ENCODE measurements around the gene NFYC. TPM values are rescaled to one million over a fixed set of nuclear protein-coding genes. Genes with fewer than 3 reads are reported as not detected.

Gene NFYC
- total RNA-seq, 4 donors from 2014 or later: 30.3 to 36.3 (median 33.3) TPM

- H3K27ac ChIP-seq: no peak overlapping the region
- no peak overlapping the region for H3K4me3 ChIP-seq
- H3K4me1 ChIP-seq: peaks cover 0 to 3% (median 0%) of the 10 kb centered on the region in 4 donors
- TF ChIP-seq, protein P1, sequence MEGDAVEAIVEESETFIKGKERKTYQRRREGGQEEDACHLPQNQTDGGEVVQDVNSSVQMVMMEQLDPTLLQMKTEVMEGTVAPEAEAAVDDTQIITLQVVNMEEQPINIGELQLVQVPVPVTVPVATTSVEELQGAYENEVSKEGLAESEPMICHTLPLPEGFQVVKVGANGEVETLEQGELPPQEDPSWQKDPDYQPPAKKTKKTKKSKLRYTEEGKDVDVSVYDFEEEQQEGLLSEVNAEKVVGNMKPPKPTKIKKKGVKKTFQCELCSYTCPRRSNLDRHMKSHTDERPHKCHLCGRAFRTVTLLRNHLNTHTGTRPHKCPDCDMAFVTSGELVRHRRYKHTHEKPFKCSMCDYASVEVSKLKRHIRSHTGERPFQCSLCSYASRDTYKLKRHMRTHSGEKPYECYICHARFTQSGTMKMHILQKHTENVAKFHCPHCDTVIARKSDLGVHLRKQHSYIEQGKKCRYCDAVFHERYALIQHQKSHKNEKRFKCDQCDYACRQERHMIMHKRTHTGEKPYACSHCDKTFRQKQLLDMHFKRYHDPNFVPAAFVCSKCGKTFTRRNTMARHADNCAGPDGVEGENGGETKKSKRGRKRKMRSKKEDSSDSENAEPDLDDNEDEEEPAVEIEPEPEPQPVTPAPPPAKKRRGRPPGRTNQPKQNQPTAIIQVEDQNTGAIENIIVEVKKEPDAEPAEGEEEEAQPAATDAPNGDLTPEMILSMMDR (IDR thresholded peaks at IDR 0.05): no peak
- no peak for TF ChIP-seq POLR2A (IDR thresholded peaks at IDR 0.05)
- no peak for TF ChIP-seq EP300 (IDR thresholded peaks at IDR 0.05)
- 77% methylated on average over 4 of the region's 4 CpGs for WGBS, 2 donors
- no peaks in the 10 kb centered on the region for H3K9me3 ChIP-seq
- H3K36me3 ChIP-seq: peaks cover 0 to 85% (median 19%) of the 10 kb centered on the region in 3 donors
- DNase-seq (ENCODE audit: low spot score in 2 of 2): peak in 1 of 2 donors; percentile 5
- H3K27me3 ChIP-seq: no peaks in the 10 kb centered on the region
Measured at GRCh38 chr1:40755067-40755466, 63.6 kb downstream of the NFYC start.

DNA sequence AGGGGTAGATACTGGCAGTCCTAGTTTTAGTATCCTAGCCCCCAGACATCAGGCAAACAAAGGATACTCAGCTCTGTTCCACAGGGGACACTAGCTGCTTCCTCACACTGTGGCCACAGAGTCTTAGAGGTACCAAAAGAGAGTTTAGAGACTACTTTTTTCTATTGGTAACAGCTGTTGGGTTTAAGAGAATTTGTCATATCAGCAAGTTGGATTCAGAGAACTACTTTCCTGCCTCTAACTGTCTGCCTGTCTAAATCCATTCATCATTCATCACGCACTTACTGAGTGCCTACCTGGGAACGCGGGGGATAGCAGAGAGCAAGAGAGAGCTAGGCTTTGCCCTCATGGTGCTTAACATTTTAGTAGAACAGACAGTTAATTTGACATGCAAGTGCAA, 65.0 kb downstream of the NFYC start:
- Histone ChIP-seq H3K27me3 (no peaks in the 10 kb centered on the region), H3K27ac (no peak overlapping the region), H3K9me3 (no peaks in the 10 kb centered on the region), H3K4me1 (peaks cover 0 to 12% (median 0%) of the 10 kb centered on the region in 4 donors), H3K4me3 (no peak overlapping the region), H3K36me3 (peaks cover 0 to 83% (median 19%) of the 10 kb centered on the region in 3 donors)
- DNase-seq (ENCODE audit: low spot score in 2 of 2): no peak
- TF ChIP-seq, protein P1 (IDR thresholded peaks at IDR 0.05): no peak
- no peak for TF ChIP-seq POLR2A (IDR thresholded peaks at IDR 0.05)
- no peak for TF ChIP-seq EP300 (IDR thresholded peaks at IDR 0.05)
- WGBS, 2 donors: 94 to 96% methylated on average over 3 of the region's 3 CpGs

GRCh38 chr1:40757084-40757483, 65.6 kb downstream of the NFYC start:
- no peak overlapping the region for H3K4me3 ChIP-seq
- no peaks in the 10 kb centered on the region for H3K9me3 ChIP-seq
- peaks cover 0 to 14% (median 0%) of the 10 kb centered on the region in 4 donors for H3K4me1 ChIP-seq
- WGBS, 2 donors: 67 to 71% methylated on average over 8 of the region's 8 CpGs
- TF ChIP-seq EP300 (IDR thresholded peaks at IDR 0.05) (no peak), POLR2A (IDR thresholded peaks at IDR 0.05) (no peak)
- TF ChIP-seq, protein P1 (IDR thresholded peaks at IDR 0.05): no peak
- H3K27me3 ChIP-seq: no peaks in the 10 kb centered on the region
- H3K27ac ChIP-seq: no peak overlapping the region
- DNase-seq (ENCODE audit: low spot score in 2 of 2): no peak
- H3K36me3 ChIP-seq: peaks cover 0 to 87% (median 19%) of the 10 kb centered on the region in 3 donors

DNA sequence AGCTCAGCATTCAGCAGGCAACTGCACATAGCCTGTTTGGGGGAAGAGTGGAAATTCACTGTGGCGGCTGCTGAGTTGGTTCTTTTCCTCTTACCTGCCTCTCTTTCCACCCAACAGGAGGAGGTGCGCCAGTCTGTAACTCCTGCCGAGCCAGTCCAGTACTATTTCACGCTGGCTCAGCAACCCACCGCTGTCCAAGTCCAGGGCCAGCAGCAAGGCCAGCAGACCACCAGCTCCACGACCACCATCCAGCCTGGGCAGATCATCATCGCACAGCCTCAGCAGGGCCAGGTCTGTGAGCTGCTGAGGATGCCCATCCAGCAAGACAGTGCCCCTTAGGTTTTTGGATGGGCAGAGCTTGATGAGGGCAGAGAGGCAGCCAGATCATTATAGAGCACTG, 66.5 kb downstream of the NFYC start:
- TF ChIP-seq POLR2A (IDR thresholded peaks at IDR 0.05): no peak
- TF ChIP-seq EP300 (IDR thresholded peaks at IDR 0.05): no peak
- TF ChIP-seq, protein P1 (IDR thresholded peaks at IDR 0.05): no peak
- no peak overlapping the region for H3K27ac ChIP-seq

DNA sequence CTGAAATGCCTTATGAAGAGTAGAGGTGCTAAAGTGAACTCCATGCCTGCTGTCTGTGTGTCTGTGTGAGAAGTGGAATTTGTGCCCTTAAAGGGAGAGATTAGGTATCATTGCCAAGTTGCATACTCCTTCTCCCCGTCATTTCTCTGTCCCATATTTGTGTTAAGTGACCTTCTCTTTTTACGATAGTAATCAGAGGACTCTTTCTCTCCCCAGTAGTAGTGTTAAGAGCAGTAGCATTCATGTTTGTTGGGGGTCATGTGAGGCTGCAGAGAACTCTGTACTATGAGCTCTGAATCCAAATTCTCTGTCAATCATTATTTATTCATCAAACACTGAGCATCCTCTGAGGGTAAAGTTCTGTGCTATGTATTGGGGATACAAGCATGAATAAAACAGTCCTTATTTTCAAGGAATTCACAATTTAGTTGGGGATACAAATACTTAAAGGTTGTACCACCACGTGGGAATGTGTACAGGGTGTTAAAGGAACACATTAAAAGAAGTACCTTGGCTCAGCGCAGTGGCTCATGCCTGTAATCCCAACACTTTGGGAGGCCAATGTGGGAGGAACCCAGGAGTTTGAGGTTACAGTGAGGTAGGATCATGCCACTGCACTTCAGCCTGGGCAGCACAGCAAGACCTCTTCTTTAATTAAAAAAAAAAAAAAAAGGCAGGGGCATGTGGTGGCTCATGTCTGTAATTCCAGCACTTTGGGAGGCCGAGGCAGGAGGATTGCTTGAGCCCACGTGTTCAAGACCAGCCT, 67.3 kb downstream of the NFYC start:
- Histone ChIP-seq H3K27ac (no peak overlapping the region), H3K27me3 (no peaks in the 10 kb centered on the region), H3K9me3 (no peaks in the 10 kb centered on the region), H3K4me3 (no peak overlapping the region), H3K4me1 (peaks cover 0 to 14% (median 0%) of the 10 kb centered on the region in 4 donors), H3K36me3 (peaks cover 0 to 94% (median 16%) of the 10 kb centered on the region in 3 donors)
- TF ChIP-seq, protein P1 (IDR thresholded peaks at IDR 0.05): no peak
- no peak for TF ChIP-seq POLR2A (IDR thresholded peaks at IDR 0.05)
- TF ChIP-seq EP300 (IDR thresholded peaks at IDR 0.05): no peak
- 83 to 88% methylated on average over 6 of the region's 6 CpGs for WGBS, 2 donors
- no peak for DNase-seq (ENCODE audit: low spot score in 2 of 2)

More for the DNA sequence above, 66.5 kb downstream of the NFYC start:
- Histone ChIP-seq H3K4me1 (peaks cover 0 to 14% (median 0%) of the 10 kb centered on the region in 4 donors), H3K27me3 (no peaks in the 10 kb centered on the region), H3K36me3 (peaks cover 0 to 93% (median 17%) of the 10 kb centered on the region in 3 donors), H3K4me3 (no peak overlapping the region), H3K9me3 (no peaks in the 10 kb centered on the region)
- DNase-seq (ENCODE audit: low spot score in 2 of 2): no peak
- WGBS, 2 donors: 89 to 94% methylated on average over 7 of the region's 7 CpGs
